K562 (cell line): Measurements from ENCODE around the gene TMEM132D.

ENCODE experiments used
- RBM34 ChIP-seq: fragments of 200-400 bp; formaldehyde crosslinking; IDR thresholded peaks from 2 replicates; pipeline ENCODE4 v1.6.1; 2018; ENCODE audit warnings: low read length, borderline replicate concordance; ENCODE audit not compliant: insufficient read depth
- ZNF140 ChIP-seq: fragments of 250-450 bp; sonication (Bioruptor Pico); IDR thresholded peaks from 2 replicates; pipeline ENCODE4 v1.8.0; 2021; ENCODE audit warnings: moderate library complexity, mild to moderate bottlenecking, inconsistent platforms
- ZNF280A ChIP-seq: fragments of 450-650 bp; IDR thresholded peaks from 2 replicates; pipeline ENCODE4 v1.6.1; 2018; ENCODE audit warnings: mild to moderate bottlenecking, low read depth; ENCODE audit not compliant: partially characterized antibody
- ZNF57 ChIP-seq: fragments of 450-650 bp; formaldehyde crosslinking; IDR thresholded peaks from 2 replicates; pipeline ENCODE4 v1.4.0; 2020; ENCODE audit warnings: mild to moderate bottlenecking, moderate library complexity

GRCh38 chr12:129885287-129885686, 18.5 kb downstream of the TMEM132D start:
- no peak for TF ChIP-seq ZNF140
- TF ChIP-seq ZNF280A: no peak
- TF ChIP-seq RBM34: no peak
- TF ChIP-seq ZNF57: no peak
